Measurements from ENCODE around the gene JARID2.
A peak's percentile ranks its signal among the peaks of the same experiment; 100 is the strongest.

Gene JARID2

GRCh38 chr6:15245361-15246216 lies at the start of gene JARID2:
JARID2 (plus strand) TSS chr6:15246069; CDS start chr6:15246540, 471 bp downstream.
- DNase-seq (ENCODE audit: low spot score) = peak; percentile 98

GRCh38 chr6:15200087-15200486 lies 45.8 kb upstream of the JARID2 start:
- no peak for DNase-seq (ENCODE audit: low spot score)

GRCh38 chr6:15205321-15205720 lies 40.5 kb upstream of the JARID2 start:
- no peak for DNase-seq (ENCODE audit: low spot score)

GRCh38 chr6:15206887-15207286 lies 39.0 kb upstream of the JARID2 start:
- DNase-seq (ENCODE audit: low spot score) = no peak

GRCh38 chr6:15207923-15208322 lies 37.9 kb upstream of the JARID2 start:
- no peak for DNase-seq (ENCODE audit: low spot score)

- DNase-seq (ENCODE audit: low spot score) = no peak
These were observed 31.9 kb upstream of the JARID2 start for GRCh38 chr6:15213838-15214400.

- no peak for DNase-seq (ENCODE audit: low spot score)
These were observed 27.5 kb upstream of the JARID2 start for GRCh38 chr6:15218401-15218800.

- no peak for DNase-seq (ENCODE audit: low spot score)
These were observed 25.8 kb upstream of the JARID2 start for GRCh38 chr6:15220062-15220461.

GRCh38 chr6:15227827-15228318 lies 18.0 kb upstream of the JARID2 start:
- DNase-seq (ENCODE audit: low spot score) = no peak

- no peak for DNase-seq (ENCODE audit: low spot score)
These were observed 15.0 kb upstream of the JARID2 start for GRCh38 chr6:15230827-15231226.

GRCh38 chr6:15232836-15233510 lies 12.9 kb upstream of the JARID2 start:
- no peak for DNase-seq (ENCODE audit: low spot score)

GRCh38 chr6:15234068-15234758 lies 11.7 kb upstream of the JARID2 start:
- DNase-seq (ENCODE audit: low spot score) = no peak

- no peak for DNase-seq (ENCODE audit: low spot score)
These were observed 6.1 kb upstream of the JARID2 start for GRCh38 chr6:15239616-15240364.

- DNase-seq (ENCODE audit: low spot score) = no peak
These were observed 3.4 kb upstream of the JARID2 start for GRCh38 chr6:15242503-15242902.

- DNase-seq (ENCODE audit: low spot score) = no peak
These were observed 2.8 kb upstream of the JARID2 start for GRCh38 chr6:15242937-15243614.

GRCh38 chr6:15243910-15244619 lies 1.8 kb upstream of the JARID2 start:
- DNase-seq (ENCODE audit: low spot score) = no peak

GRCh38 chr6:15244620-15245360 lies 1.1 kb upstream of the JARID2 start:
- DNase-seq (ENCODE audit: low spot score) = peak; percentile 64

- DNase-seq (ENCODE audit: low spot score) = peak; percentile 68
These were observed 372 bp downstream of the JARID2 start for GRCh38 chr6:15246217-15246665.
